NOMO-1 (cell line): ENCODE data around the gene TP73.

Experiments
- DNase-seq, 2 experiments: peaks; one replicate each; lab custom pipeline; 2025; ENCODE audit not compliant: unreplicated experiment in 2 of 2; lab: John Stamatoyannopoulos, UW

Gene TP73

DNA sequence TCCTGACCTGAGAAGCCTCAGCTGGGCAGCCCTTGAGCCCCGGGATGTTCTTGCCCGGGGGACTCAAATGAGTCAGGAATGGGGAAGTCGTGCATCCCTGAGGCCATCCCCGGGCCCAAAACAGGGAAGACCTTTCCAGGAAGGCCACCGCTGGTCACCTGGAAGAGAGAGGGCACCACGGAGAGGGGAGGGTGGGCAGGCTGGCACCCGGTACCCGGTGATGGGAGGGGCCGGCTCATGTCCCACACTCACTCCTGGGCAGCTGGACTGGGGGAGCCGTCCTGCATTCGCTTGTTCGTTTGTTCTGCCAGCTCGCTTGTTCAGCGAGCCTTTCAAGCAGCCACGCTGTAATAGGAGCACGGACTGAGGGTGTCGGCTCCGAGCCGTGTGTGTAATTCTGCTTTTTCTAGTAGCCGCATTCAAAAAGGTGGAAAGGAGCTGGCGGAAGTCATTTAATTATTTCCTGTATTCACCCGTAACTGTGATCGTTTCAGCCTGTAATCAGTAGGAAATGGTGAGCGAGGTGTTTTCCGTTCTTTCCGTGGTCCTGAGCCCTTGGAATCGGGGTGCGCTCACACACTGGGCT lies 51.6 kb downstream of the TP73 start:
- peak; percentile 42 to 70 for DNase-seq

DNA sequence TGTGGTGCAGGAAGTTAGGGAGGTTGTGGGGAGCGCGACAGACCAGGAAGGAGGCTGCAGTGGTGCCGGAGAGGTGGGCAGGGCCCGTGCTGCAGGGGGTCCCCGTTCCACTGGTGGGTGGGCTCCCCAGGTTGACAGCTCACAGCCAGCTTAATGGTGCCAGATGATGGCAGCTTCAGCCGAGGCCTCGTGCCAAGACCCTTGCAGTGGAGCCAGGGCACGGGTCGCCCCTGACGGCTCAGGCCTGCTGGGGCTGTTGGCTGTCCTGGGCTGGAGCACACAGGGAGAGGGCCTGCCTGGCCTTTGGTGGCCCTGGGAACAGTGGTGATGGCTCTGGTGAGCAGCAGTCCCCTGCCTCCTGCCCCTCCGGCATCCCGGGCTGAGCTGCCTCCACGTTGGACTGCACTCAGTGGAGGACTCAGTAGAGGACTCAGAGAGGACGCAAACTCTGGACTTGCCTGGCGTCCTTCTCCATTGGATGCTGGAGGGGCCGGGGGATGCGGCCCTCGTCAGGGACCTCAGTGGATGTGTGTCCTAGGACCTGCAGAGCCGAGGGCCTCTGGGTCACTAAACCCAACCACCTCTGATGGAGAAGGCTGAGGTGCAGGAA lies 53.1 kb downstream of the TP73 start:
- DNase-seq, result no peak

DNA sequence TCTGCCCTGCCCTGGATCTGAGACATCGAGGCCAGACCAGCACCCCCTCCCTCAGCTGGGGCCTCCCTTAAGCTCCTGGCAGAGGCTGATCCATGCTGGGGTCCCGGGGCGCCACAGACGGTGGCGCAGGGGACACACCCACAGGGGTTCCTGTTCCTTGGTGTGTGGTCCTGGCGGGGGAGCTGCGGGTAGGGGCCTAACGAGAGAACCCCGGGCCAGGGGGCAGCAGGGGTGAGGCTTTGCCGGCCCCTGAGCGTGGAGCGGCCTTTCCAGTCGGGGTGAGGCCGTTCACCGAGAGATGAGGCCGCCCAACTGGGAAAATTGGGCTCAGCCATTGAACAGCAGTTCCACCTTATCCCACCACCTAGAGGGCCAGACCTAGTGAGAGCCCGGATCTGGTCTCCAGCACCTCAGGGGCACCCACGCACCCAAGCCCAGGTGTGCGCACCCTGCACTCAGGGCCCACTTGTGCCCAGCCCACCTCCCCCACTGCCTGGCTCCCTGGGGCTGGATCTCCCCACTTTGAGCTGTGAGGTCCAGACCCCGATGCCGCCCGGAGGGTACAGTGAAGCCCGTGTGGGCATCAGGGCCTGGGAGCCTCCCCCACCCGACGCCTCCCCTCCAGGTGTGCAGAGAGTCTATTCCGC lies 54.5 kb downstream of the TP73 start:
- no peak for DNase-seq

DNA sequence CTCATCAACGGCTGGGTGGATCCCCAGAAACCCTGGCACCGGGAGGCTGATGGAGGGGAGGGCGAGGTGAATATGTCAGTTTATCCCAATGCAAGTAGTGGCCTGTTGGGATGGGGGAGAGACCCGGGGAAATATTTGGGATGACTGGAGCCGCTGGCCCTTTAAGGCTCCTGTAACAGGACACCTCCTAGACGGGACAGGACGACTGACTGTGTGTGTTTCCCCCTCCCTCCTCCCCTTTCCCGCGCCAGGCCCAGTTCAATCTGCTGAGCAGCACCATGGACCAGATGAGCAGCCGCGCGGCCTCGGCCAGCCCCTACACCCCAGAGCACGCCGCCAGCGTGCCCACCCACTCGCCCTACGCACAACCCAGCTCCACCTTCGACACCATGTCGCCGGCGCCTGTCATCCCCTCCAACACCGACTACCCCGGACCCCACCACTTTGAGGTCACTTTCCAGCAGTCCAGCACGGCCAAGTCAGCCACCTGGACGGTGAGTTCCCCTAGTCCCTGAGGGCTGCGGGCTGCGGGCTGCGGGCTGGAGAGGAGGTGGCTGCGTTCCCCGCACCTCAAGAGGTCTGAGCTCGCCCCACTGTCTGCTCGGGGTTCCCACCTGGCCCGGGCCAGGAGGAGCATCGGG lies 55.1 kb downstream of the TP73 start:
- DNase-seq, result no peak

DNA sequence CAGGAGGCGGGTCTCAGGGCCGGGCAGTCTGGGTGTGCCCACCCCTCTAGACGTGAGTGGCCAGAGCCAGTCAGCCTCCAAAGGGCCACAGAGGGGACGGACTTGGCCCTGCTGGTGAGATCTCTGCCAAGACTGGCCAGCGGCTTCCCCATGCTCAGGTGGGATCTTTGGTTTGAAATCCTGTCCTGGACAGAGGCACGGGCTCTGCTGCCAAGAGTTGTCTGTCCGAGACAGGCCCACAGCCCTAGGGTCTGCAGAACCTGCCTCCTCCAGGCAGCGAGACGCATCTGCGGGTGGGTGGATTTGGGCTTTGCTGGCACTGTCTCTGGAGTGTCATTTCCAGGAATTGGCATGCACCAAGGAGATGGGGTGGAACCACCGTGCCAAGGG lies 55.6 kb downstream of the TP73 start:
- DNase-seq, result no peak

DNA sequence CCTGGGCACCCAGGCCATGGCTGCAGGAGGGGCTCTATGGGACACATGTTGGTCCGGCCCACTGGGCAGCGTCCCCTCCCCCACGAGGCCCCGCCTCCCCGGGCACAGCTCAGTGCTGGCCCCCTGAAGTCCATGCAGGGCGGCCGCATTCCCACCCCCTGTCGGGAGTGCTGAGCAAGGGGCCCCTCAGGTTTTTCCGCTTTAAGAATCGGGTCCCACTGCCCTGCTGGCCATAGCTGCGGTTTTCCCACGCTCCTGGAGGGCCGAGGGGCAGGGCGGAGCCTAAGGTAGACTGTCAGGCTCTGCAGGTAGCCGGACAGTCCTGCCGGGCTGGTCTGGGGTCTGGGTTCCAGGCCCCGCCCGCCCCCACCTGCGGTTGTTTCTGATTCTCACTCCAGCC lies 56.5 kb downstream of the TP73 start:
- DNase-seq, result no peak

DNA sequence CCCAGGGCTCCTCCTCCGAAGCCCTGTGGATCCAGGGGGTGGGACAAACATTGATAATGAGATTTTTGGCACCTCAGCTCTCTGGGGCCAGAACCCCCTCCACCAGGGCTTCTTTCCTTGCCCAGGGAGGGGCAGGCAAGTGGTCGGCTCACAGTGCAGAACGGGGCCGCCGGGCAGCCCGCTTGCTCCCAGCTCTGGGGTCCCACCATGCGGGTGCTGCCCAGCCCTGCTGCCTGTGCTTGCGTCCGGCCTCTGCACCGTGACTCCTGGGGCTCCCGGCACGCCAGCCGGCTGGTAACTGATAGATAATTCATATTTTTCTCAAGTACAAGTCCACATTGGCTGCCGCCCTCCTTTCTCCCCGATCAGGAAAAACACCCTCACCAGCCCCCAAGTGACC lies 57.9 kb downstream of the TP73 start:
- no peak for DNase-seq

DNA sequence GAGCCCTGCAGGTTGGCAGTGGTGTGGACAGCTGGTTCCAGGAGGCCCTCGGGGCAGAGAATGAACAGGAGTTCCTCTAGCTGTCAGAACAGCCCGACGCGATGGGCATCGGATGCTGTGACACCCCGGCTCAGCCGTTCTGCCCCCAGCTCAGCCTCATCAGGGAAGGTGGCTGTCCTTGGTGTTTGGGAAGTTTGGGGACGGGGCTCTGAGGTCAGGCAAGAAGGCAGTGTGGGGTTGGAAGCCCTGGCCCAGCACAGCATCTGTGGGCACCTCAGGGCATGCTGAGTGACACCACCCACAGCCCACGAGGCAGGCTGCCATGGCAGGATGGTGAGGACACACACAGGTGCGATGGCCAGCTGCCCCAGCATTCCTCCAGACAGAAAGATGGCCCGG lies 59.1 kb downstream of the TP73 start:
- DNase-seq, result no peak

DNA sequence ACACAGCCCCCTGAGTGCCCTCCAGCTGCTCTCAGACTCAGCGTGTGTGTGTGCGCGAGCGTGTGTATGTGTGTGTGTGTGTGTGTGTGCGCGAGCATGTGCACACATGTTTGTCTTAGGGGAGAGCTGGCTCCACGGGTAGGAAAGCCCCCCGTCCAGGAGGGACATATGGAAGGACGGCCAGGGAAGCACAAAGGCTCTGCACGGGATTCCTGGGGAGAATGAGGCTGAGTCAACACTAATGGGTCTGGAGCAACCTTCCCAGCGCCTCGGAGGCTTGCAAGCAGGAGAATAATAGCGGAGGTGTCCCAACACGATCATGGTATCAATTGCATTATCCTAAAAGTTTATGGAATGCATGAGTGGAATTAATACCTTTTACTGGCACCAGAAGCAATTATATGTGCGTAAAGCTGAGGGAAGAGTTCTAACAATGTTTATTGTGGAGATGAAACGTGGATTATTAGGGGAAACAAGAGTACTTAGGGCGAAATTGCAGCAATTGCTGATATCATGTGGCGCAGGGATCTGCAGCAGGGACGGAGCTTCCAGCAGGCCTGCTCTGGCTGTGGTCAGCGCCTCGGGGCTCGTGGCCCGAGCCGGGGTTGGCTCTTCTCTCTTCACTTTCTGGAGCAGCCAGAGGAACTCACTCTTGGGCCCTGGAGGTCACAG lies 59.6 kb downstream of the TP73 start:
- no peak for DNase-seq

DNA sequence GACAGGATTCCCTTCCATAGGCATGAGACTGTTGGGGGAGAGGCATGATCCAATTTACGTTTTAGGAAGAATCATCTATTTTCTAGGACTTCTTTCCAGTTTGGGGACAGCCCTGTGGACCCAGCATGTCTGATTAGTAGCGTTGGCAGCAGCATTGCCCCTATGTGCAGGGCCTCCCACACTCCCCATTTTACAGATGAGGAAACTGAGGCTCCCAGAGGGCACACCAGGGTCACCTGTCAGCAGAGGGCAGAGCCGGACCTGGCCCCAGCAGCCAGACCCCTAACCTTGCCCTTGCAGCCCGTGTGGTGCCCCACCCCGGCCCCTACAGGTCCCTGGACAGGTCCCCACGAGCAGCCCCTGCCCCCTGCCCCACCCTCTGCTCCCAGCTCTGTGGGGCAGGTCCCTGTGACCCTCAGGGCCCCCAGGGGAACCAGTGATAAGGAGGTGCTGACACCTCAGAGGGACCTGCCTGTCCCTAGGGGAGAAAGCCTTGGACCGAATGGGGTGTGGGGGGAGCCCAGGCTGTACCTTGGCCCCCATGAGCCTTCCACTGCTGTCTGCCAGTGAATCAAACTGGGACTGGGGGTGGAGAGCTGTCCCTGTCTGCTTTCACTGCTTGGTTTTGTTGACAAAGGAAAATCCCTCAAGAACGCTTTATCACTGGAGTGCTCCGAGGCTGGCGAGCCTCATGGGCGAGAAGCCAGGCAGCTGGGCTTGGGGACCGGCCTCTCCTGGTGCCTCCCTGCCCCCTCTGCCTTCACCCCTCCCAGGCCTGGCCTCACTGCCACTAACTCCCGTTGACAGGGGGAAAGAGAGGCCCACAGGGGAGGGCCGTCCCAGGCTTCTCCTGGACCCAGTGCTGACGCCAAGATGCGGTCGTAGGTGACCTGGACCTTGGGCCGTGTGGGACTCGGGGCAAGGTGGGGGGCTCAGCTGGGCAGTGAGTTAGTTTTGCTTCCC lies 60.5 kb downstream of the TP73 start:
- no peak for DNase-seq

DNA sequence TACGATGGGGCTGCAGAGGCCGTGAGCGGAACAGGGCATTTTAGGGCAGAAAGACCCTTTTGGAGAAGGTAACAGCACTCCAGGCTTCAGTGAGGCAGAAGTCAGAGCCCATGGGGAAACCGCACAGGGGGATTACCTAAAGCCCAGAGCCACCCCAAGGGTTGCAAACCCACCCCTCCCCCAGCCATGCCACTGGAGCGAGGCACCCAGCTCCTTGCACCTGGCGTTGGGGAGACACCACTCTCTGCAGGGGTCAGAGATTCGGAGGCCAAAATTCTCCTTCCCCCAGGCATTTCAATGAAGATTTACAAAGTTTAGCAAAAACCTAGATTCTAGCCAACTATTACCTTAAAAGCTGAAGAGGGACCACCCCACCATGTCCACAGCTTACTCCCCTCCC lies 61.5 kb downstream of the TP73 start:
- no peak for DNase-seq

DNA sequence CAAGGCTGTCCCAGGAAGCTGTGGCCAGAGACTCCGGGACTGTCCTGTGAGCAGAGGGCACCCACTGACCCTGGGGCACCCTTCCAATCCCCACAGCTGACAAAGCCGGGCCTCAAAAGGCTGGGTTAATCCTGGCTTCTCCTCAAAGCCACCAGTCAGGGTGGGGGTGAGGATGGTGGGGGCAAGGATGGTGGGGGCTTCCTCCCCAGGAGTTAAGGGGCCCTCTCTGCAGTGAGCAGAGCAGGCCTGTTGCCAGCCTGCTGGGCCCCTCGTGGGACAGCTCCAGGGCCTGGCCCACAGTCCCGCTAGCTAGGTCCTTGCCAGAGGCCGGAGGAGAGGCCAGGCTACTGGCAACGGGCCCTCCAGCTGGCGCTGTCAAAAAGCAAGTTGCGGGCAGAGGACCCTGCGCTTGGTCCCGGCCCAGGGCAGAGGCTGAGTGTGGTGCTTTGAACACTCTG lies 62.0 kb downstream of the TP73 start:
- no peak for DNase-seq

DNA sequence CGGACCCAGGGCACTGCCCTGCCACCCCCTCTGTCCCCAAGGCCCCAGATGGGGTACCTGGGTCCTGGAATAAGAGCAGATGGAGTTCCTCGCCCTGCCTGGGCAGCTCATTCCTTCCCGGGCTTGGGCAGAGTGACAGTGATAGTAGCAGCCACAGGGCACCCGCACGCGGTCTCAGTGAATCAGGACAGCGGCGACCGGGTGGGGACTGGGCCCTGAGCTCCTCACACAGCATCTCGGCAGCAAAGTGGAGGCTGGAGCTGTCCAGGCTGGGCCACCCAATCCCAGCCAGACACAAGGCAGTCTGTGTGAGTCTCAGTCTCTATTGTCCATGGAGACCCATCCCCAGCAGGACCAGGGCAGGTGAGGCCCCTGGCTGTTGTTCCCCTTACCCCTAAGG lies 62.5 kb downstream of the TP73 start:
- DNase-seq, result no peak

DNA sequence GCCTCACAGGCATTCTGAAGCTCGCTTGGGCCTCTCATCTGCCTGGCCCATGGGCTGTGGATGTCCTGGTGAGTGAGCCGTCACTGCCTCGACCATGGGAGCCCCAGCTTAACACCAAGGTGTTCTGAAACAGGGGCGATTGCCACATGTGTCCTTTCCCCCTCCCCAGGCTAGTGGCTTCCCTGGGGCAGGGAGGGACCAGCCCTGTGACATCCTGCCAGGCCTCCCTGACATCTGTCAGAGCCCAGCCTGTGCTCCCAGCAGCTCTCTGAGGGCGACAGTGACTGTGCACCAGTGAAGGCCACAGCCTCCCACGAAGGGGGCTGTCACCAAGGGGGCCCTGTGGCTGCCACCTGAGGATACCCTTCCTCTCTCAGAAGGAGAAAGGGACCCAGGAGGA lies 64.0 kb downstream of the TP73 start:
- DNase-seq, result no peak

DNA sequence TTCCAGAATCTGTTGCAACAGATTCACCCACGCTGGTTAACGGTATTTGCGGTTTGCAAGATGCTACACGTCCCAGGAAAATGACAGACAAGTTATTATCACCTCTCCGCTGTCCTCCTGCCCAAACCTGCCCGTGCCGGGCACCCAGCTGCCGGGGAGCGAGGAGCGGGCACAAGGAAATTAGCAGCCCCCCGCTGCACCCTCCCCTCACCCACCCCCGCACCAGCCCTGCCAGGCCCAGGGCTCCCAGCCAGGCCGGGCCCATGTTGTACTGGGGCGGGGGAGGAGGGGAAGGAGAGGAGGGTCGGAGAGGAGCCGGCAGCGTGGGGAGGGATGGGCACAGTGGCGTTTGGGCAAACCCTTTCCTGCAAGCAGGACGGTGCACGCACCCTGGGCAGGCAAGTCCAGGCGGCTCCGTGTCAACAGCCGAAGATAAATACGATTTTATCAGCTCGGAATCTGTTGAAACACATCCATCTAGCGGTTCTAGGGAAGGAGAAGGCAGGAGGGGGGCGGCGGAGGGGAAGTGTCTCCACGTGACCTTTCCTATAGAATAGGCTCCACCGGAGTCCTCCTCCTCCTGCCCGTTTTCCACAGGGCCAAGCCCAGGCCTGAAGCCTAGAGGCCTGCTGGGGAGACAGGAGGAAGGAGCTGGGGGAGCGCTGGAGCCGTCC lies 64.9 kb downstream of the TP73 start:
- DNase-seq, result no peak

DNA sequence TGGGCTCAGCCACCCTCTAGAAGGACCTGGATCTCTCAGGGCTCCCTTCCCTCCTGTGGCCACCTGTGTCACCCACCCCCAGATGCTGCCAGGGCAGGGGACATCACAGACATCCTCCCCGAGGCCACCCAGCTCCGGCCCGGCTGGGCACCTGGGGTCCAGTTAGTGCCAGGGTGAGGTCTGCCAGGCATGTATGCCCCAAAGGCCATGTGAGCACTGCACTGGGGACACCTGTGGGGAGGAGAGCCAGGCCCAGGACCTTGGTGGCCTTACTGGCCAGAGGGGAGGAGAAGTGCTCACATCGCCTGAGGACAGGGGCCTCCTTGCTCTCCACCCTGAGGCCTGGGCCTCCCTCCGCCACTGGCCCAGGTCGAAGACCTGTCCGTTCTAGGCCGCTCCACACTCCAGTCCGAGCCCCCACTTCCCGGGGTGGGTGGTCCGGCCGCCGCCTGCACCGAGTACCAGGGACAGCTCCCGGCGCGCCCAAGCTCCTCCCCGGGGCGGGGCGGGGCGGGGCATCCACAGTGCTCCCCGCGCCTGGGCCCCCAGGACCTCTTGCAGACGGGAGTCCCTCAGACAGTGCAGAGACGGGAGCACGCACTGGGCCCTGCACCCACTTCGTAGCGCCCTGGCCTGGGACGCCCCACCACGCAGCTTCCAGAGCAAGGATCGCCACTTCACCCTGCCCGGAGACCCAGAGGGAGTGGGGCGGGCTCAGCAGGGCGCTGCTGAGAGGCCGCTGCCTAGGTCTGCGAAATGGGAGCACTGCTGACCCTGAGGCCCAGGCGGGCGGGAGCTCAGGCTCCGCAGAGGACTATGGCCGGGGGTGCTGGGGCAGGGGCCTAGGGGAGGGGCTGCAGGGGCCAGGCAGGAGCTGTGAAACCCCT lies 65.6 kb downstream of the TP73 start:
- DNase-seq, result peak in 1 of 2 experiments; percentile 17

DNA sequence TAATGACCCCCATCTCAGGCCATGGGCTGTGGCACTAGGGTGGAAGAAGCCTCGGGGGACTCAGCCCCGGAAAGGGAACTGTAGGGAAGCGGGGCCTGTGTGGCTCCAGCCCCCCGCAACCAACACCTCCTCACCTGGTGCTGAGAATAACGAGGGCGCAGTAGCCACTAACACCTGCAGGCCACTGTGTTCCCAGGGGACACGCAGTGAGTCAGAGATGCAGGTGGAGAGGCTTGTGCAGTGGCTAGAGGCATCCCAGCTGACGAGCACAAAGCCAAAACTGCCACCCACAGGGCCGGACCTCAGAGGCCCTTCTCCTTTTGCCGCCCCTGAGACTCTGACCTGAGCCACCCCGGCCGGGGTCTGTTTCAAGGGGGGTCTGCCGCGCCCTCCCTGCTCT lies 66.4 kb downstream of the TP73 start:
- DNase-seq, result no peak

DNA sequence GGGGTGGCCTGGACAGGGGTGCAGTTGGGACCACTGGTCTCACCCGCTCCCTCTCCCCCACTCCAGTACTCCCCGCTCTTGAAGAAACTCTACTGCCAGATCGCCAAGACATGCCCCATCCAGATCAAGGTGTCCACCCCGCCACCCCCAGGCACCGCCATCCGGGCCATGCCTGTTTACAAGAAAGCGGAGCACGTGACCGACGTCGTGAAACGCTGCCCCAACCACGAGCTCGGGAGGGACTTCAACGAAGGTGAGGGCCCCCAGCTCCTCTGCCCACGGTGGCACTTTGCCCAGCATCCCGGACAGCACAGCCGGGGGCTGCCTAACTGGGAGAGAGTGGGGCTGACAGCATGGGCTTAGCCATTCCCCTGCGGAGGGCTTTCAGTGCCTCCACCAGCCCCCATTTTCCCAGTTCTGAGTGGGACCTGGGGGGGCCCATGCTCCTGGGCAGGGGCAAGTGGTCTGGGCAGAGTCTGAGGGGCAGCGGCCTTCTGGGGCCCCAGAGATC lies 69.7 kb downstream of the TP73 start:
- DNase-seq, result no peak

DNA sequence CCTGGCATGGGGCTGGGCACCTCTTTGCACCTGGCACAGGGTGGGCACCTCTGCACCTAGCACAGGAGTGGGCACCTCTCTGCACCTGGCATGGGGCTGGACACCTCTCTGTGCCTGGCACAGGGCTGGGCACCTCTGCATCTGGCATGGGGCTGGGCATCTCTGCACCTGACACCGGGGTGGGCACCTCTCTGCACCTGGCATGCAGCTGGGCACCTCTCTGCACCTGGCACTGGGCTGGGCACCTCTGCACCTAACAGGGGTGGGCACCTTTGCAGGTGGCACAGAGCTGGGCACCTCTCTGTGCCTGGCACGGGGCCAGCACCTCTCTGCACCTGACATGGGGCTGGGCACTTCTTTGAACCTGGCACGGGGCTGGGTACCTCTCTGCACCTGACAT lies 70.5 kb downstream of the TP73 start:
- DNase-seq, result no peak
